Lower leg skin (tissue), 3 donors: ENCODE measurements around the gene NEIL3.

Experiments used
- POLR2A ChIP-seq, 2 donors: fragments of 450-650 bp; IDR thresholded peaks; one replicate each; pipeline ENCODE4 v1.6.1; 2016 to 2017; ENCODE audit warnings: antibody characterized with exemption in 2 of 2, mild to moderate bottlenecking in 1 of 2, moderate library complexity in 1 of 2
- TF ChIP-seq, protein P1 (sequence below), 3 donors: fragments of 450-650 bp; IDR thresholded peaks; one replicate each; pipeline ENCODE4 v1.5.1; 2016; ENCODE audit warnings: antibody characterized with exemption in 3 of 3, mild to moderate bottlenecking in 3 of 3, moderate library complexity in 2 of 3

GRCh38 chr4:177351622-177352244, 42.1 kb downstream of the NEIL3 start:
- TF ChIP-seq, protein P1, sequence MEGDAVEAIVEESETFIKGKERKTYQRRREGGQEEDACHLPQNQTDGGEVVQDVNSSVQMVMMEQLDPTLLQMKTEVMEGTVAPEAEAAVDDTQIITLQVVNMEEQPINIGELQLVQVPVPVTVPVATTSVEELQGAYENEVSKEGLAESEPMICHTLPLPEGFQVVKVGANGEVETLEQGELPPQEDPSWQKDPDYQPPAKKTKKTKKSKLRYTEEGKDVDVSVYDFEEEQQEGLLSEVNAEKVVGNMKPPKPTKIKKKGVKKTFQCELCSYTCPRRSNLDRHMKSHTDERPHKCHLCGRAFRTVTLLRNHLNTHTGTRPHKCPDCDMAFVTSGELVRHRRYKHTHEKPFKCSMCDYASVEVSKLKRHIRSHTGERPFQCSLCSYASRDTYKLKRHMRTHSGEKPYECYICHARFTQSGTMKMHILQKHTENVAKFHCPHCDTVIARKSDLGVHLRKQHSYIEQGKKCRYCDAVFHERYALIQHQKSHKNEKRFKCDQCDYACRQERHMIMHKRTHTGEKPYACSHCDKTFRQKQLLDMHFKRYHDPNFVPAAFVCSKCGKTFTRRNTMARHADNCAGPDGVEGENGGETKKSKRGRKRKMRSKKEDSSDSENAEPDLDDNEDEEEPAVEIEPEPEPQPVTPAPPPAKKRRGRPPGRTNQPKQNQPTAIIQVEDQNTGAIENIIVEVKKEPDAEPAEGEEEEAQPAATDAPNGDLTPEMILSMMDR (IDR thresholded peaks at IDR 0.05), result no peak
- TF ChIP-seq POLR2A (IDR thresholded peaks at IDR 0.05), result no peak
